WTC11 (cell line): ENCODE measurements around the gene GAB1. TPM values are rescaled to one million over a fixed set of nuclear protein-coding genes. Genes with fewer than 3 reads are reported as not detected.

Experiments used
- ATAC-seq: fragments of 200-7000 bp; cut with Tn5 transposase; 2 replicates; pipeline ENCODE4 v1.10.0; 2021; ENCODE audit warnings: mild to moderate bottlenecking, moderate library complexity
- CTCF ChIA-PET: fragments of 300-600 bp; sonication (Branson Sonifier 250); formaldehyde crosslinking; loops from one replicate; lab custom pipeline; 2021; ENCODE audit warnings: antibody characterized with exemption; lab: Charles Lee
- POLR2A ChIA-PET: fragments of 350-600 bp; sonication (Branson Sonifier 250); formaldehyde crosslinking; loops from one replicate; lab custom pipeline; 2021; ENCODE audit warnings: antibody characterized with exemption; lab: Charles Lee
- DNase-seq: peaks from one replicate; pipeline ENCODE4 v3.0.0; 2021; ENCODE audit warnings: low spot score
- H3K27ac Mint-ChIP-seq: 2 replicates; pipeline ENCODE4 v1.8.0; 2021; ENCODE audit warnings: mixed read lengths
- H3K27me3 Mint-ChIP-seq: 2 replicates; pipeline ENCODE4 v1.8.0; 2021; ENCODE audit warnings: low read depth, mild to moderate bottlenecking, moderate library complexity, mixed read lengths
- H3K36me3 Mint-ChIP-seq: 2 replicates; pipeline ENCODE4 v1.8.0; 2021; ENCODE audit warnings: mixed read lengths
- H3K4me1 Mint-ChIP-seq: 2 replicates; pipeline ENCODE4 v1.8.0; 2022; ENCODE audit warnings: mixed read lengths
- H3K4me3 Mint-ChIP-seq: 2 replicates; pipeline ENCODE4 v1.8.0; 2021; ENCODE audit warnings: mild to moderate bottlenecking, moderate library complexity, mixed read lengths
- H3K9me3 Mint-ChIP-seq: 2 replicates; pipeline ENCODE4 v1.8.0; 2021; ENCODE audit warnings: mixed read lengths
- CREB1 ChIP-seq: sonication (generic); formaldehyde crosslinking; IDR thresholded peaks from 2 replicates; pipeline ENCODE4 v1.8.0; 2023; ENCODE audit warnings: mild to moderate bottlenecking, missing genetic modification reagents
- ELF4 ChIP-seq: sonication (generic); formaldehyde crosslinking; IDR thresholded peaks from 2 replicates; pipeline ENCODE4 v1.8.1; 2022; ENCODE audit warnings: low read depth, mild to moderate bottlenecking, moderate library complexity, missing genetic modification reagents
- ETV6 ChIP-seq: sonication (generic); formaldehyde crosslinking; IDR thresholded peaks from 2 replicates; pipeline ENCODE4 v1.8.1; 2022; ENCODE audit warnings: mild to moderate bottlenecking, missing genetic modification reagents
- FOXJ3 ChIP-seq: sonication (generic); formaldehyde crosslinking; IDR thresholded peaks from 2 replicates; pipeline ENCODE4 v1.9.0; 2021; ENCODE audit warnings: missing genetic modification reagents, mild to moderate bottlenecking, borderline replicate concordance
- FOXP1 ChIP-seq: sonication (generic); formaldehyde crosslinking; IDR thresholded peaks from 2 replicates; pipeline ENCODE4 v1.8.0; 2022; ENCODE audit warnings: missing genetic modification reagents, mild to moderate bottlenecking, moderate library complexity, borderline replicate concordance
- GTF2I ChIP-seq: fragments of 250-450 bp; sonication (Bioruptor Pico); conservative IDR thresholded peaks from 2 replicates; pipeline ENCODE4 v1.4.0; 2021; ENCODE audit warnings: mild to moderate bottlenecking
- HMGA2 ChIP-seq: fragments of 250-450 bp; sonication (Bioruptor Pico); IDR thresholded peaks from 2 replicates; pipeline ENCODE4 v1.4.0; 2021; ENCODE audit warnings: mild to moderate bottlenecking, moderate library complexity
- HMGXB4 ChIP-seq: sonication (generic); formaldehyde crosslinking; IDR thresholded peaks from 2 replicates; pipeline ENCODE4 v1.8.1; 2023; ENCODE audit warnings: mild to moderate bottlenecking, moderate library complexity, missing genetic modification reagents
- NFE2L1 ChIP-seq: sonication (generic); formaldehyde crosslinking; IDR thresholded peaks from 2 replicates; pipeline ENCODE4 v1.8.1; 2023; ENCODE audit warnings: missing genetic modification reagents
- NR2C2 ChIP-seq: sonication (generic); formaldehyde crosslinking; IDR thresholded peaks from 2 replicates; pipeline ENCODE4 v1.8.0; 2022; ENCODE audit warnings: mild to moderate bottlenecking, missing genetic modification reagents
- SP1 ChIP-seq: sonication (generic); formaldehyde crosslinking; conservative IDR thresholded peaks from 2 replicates; pipeline ENCODE4 v1.8.1; 2022; ENCODE audit warnings: missing genetic modification reagents
- ZNF121 ChIP-seq: sonication (generic); formaldehyde crosslinking; IDR thresholded peaks from 2 replicates; pipeline ENCODE4 v1.8.0; 2023; ENCODE audit warnings: missing genetic modification reagents
- ZNF416 ChIP-seq: fragments of 250-450 bp; sonication (Bioruptor Pico); IDR thresholded peaks from 2 replicates; pipeline ENCODE4 v1.9.0; 2021; ENCODE audit warnings: mild to moderate bottlenecking, inconsistent platforms
- ZNF423 ChIP-seq: fragments of 250-450 bp; sonication (Bioruptor Pico); IDR thresholded peaks from 2 replicates; pipeline ENCODE4 v2.1.2; 2022; ENCODE audit warnings: mild to moderate bottlenecking, moderate library complexity
- ZSCAN18 ChIP-seq: fragments of 250-450 bp; sonication (Bioruptor Pico); IDR thresholded peaks from 2 replicates; pipeline ENCODE4 v2.1.2; 2022; ENCODE audit warnings: mild to moderate bottlenecking, moderate library complexity
- total RNA-seq: library from RNA; stranded (reverse); gene quantifications from 3 replicates; pipeline ENCODE4 v1.2.3, GENCODE V29; 2021
- TF ChIP-seq, protein P1 (sequence below): sonication (generic); formaldehyde crosslinking; IDR thresholded peaks from 2 replicates; pipeline ENCODE4 v1.8.0; 2022; ENCODE audit warnings: mild to moderate bottlenecking, missing genetic modification reagents
- TF ChIP-seq, protein P2 (sequence below): sonication (generic); formaldehyde crosslinking; IDR thresholded peaks from 2 replicates; pipeline ENCODE4 v1.8.1; 2022; ENCODE audit warnings: low read depth, missing genetic modification reagents, borderline replicate concordance
- TF ChIP-seq, protein P3 (sequence below): sonication (generic); formaldehyde crosslinking; IDR thresholded peaks from 2 replicates; pipeline ENCODE4 v1.8.1; 2023; ENCODE audit warnings: mild to moderate bottlenecking, missing genetic modification reagents, borderline replicate concordance
- TF ChIP-seq, protein P4 (sequence below): sonication (generic); formaldehyde crosslinking; IDR thresholded peaks from 2 replicates; pipeline ENCODE4 v1.8.1; 2022; ENCODE audit warnings: low read depth, mild to moderate bottlenecking, moderate library complexity, missing genetic modification reagents, borderline replicate concordance
- TF ChIP-seq, protein P5 (sequence below): sonication (generic); formaldehyde crosslinking; IDR thresholded peaks from 2 replicates; pipeline ENCODE4 v1.8.0; 2022; ENCODE audit warnings: mild to moderate bottlenecking, missing genetic modification reagents

The GAB1 gene
- total RNA-seq, 1 experiment from 2014 or later: 17.4 TPM

DNA sequence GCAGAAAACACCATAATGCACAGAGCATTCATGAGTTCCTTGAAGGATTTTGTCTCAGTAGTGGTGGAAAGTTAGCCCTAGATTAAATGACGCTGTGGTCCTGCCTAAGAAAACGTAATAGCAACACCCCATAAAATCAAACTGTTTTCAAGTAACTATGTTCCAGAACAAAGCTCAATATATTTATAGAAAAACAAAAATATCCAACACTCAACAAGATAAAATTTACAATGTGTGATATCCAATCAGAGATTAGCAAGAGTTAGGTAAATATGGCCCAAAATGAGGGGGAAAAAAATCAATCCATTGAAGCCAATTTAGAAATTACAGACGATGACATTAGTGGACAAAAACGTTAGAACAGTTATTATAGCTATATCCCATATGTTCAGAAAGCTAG, 9.9 kb upstream of the GAB1 start (continued):
- TF ChIP-seq, protein P1, sequence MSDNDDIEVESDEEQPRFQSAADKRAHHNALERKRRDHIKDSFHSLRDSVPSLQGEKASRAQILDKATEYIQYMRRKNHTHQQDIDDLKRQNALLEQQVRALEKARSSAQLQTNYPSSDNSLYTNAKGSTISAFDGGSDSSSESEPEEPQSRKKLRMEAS (CRISPR knock-in tag): no peak
- TF ChIP-seq ZNF423: no peak
- no peak for TF ChIP-seq ETV6 (CRISPR knock-in tag)
- TF ChIP-seq FOXP1 (CRISPR knock-in tag): no peak

DNA sequence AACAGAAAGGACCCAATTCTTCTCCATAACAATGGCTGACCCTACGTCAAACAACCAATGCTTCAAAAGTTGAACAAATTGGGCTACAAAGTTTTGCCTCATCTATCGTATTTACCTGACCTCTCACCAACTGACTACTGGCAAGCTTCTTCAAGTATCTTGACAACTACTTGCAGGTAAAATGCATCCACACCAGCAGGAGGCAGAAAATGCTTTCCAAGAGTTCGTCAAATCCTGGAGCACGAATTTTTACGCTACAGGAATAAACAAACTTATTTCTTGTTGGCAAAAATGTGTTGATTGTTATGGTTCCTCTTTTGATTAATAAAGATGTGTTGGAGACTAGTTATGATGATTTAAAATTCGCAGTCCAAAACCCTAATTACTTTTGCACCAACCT, 6.7 kb upstream of the GAB1 start:
- ChIA-PET POLR2A (interaction anchor here (0.9 kb wide), 1 partner anchor 131 kb away, joined by 3 read pairs; no protein-coding TSS in a partner anchor), CTCF (interaction anchor here (0.6 to 1.5 kb wide), 5 partner anchors 66 to 443 kb away, joined by 3 read pairs; no protein-coding TSS in a partner anchor)
- H3K27ac Mint-ChIP-seq: no peak overlapping the region
- no peaks in the 10 kb centered on the region for H3K9me3 Mint-ChIP-seq
- no peaks in the 10 kb centered on the region for H3K36me3 Mint-ChIP-seq
- H3K4me1 Mint-ChIP-seq: peaks cover 8% of the 10 kb centered on the region
- no peaks in the 10 kb centered on the region for H3K27me3 Mint-ChIP-seq
- no peak for DNase-seq
- TF ChIP-seq, protein P2, sequence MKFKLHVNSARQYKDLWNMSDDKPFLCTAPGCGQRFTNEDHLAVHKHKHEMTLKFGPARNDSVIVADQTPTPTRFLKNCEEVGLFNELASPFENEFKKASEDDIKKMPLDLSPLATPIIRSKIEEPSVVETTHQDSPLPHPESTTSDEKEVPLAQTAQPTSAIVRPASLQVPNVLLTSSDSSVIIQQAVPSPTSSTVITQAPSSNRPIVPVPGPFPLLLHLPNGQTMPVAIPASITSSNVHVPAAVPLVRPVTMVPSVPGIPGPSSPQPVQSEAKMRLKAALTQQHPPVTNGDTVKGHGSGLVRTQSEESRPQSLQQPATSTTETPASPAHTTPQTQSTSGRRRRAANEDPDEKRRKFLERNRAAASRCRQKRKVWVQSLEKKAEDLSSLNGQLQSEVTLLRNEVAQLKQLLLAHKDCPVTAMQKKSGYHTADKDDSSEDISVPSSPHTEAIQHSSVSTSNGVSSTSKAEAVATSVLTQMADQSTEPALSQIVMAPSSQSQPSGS: no peak
- TF ChIP-seq, protein P3, sequence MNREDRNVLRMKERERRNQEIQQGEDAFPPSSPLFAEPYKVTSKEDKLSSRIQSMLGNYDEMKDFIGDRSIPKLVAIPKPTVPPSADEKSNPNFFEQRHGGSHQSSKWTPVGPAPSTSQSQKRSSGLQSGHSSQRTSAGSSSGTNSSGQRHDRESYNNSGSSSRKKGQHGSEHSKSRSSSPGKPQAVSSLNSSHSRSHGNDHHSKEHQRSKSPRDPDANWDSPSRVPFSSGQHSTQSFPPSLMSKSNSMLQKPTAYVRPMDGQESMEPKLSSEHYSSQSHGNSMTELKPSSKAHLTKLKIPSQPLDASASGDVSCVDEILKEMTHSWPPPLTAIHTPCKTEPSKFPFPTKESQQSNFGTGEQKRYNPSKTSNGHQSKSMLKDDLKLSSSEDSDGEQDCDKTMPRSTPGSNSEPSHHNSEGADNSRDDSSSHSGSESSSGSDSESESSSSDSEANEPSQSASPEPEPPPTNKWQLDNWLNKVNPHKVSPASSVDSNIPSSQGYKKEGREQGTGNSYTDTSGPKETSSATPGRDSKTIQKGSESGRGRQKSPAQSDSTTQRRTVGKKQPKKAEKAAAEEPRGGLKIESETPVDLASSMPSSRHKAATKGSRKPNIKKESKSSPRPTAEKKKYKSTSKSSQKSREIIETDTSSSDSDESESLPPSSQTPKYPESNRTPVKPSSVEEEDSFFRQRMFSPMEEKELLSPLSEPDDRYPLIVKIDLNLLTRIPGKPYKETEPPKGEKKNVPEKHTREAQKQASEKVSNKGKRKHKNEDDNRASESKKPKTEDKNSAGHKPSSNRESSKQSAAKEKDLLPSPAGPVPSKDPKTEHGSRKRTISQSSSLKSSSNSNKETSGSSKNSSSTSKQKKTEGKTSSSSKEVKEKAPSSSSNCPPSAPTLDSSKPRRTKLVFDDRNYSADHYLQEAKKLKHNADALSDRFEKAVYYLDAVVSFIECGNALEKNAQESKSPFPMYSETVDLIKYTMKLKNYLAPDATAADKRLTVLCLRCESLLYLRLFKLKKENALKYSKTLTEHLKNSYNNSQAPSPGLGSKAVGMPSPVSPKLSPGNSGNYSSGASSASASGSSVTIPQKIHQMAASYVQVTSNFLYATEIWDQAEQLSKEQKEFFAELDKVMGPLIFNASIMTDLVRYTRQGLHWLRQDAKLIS (CRISPR knock-in tag): no peak
- TF ChIP-seq, protein P4, sequence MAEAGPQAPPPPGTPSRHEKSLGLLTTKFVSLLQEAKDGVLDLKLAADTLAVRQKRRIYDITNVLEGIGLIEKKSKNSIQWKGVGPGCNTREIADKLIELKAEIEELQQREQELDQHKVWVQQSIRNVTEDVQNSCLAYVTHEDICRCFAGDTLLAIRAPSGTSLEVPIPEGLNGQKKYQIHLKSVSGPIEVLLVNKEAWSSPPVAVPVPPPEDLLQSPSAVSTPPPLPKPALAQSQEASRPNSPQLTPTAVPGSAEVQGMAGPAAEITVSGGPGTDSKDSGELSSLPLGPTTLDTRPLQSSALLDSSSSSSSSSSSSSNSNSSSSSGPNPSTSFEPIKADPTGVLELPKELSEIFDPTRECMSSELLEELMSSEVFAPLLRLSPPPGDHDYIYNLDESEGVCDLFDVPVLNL (CRISPR knock-in tag): no peak
- no peak for TF ChIP-seq GTF2I (CRISPR knock-in tag)
- no peak for TF ChIP-seq ZNF416
- TF ChIP-seq, all 79 proteins: peak for 0
- no peak overlapping the region for H3K4me3 Mint-ChIP-seq
- no peak for ATAC-seq

GRCh38 chr4:143335979-143336780, 496 bp upstream of the GAB1 start:
- Mint-ChIP-seq H3K4me3 (peak overlapping the region; percentile 98), H3K4me1 (peaks cover 13% of the 10 kb centered on the region), H3K27ac (peak overlapping the region; percentile 93), H3K9me3 (no peaks in the 10 kb centered on the region), H3K27me3 (no peaks in the 10 kb centered on the region; the same call in 1 of the 2 replicates), H3K36me3 (no peaks in the 10 kb centered on the region)
- ChIA-PET POLR2A (interaction anchor here (0.9 to 2.6 kb wide), 6 partner anchors 11 to 178 kb away, joined by 3 to 18 read pairs (median 4); partner anchors contain the start of gene SMARCA5), CTCF (interaction anchor here (0.6 to 1.5 kb wide), 6 partner anchors 11 to 105 kb away, joined by 3 to 4 read pairs (median 4); no protein-coding TSS in a partner anchor)
- peak; percentile 92 for DNase-seq
- peak; percentile 89 for ATAC-seq
- TF ChIP-seq, protein P5, sequence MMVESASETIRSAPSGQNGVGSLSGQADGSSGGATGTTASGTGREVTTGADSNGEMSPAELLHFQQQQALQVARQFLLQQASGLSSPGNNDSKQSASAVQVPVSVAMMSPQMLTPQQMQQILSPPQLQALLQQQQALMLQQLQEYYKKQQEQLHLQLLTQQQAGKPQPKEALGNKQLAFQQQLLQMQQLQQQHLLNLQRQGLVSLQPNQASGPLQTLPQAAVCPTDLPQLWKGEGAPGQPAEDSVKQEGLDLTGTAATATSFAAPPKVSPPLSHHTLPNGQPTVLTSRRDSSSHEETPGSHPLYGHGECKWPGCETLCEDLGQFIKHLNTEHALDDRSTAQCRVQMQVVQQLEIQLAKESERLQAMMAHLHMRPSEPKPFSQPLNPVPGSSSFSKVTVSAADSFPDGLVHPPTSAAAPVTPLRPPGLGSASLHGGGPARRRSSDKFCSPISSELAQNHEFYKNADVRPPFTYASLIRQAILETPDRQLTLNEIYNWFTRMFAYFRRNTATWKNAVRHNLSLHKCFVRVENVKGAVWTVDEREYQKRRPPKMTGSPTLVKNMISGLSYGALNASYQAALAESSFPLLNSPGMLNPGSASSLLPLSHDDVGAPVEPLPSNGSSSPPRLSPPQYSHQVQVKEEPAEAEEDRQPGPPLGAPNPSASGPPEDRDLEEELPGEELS (CRISPR knock-in tag): no peak
- TF ChIP-seq CREB1: no peak
- peak; percentile 8; the same call in 1 of the 2 replicates for TF ChIP-seq NFE2L1 (CRISPR knock-in tag)
- peak; percentile 41; the same call in 1 of the 2 replicates for TF ChIP-seq HMGXB4 (CRISPR knock-in tag)
- peak; percentile 20; the same call in 1 of the 2 replicates for TF ChIP-seq ZNF121 (CRISPR knock-in tag)
- TF ChIP-seq ELF4: 0 out of 2 replicates have a peak, but pooled peaks have one; percentile 25
- no peak for TF ChIP-seq ZNF416
- TF ChIP-seq HMGA2: no peak
- no peak for TF ChIP-seq ZSCAN18 (CRISPR knock-in tag)
- TF ChIP-seq SP1 (CRISPR knock-in tag): peak; percentile 69
- peak; percentile 21; the same call in 1 of the 2 replicates for TF ChIP-seq NR2C2 (CRISPR knock-in tag)
- TF ChIP-seq FOXJ3 (CRISPR knock-in tag): no peak
